Mesendoderm (in vitro differentiated cells): ENCODE data around the gene KANSL1.

ENCODE experiments used
- DNase-seq: peaks from one replicate; pipeline ENCODE4 v3.0.0; 2013
- H2AK5ac ChIP-seq: 2 replicates; pipeline ENCODE4 v1.6.1; 2013; ENCODE audit warnings: low read length, inconsistent platforms
- H2BK120ac ChIP-seq: 2 replicates; pipeline ENCODE4 v1.6.1; 2013; ENCODE audit warnings: low read depth, mild to moderate bottlenecking, low read length, moderate library complexity, mixed read lengths
- H2BK15ac ChIP-seq: replicated peaks from 2 replicates; pipeline ENCODE4 v1.6.1; 2013; ENCODE audit warnings: low read depth, mild to moderate bottlenecking, moderate library complexity
- H2BK5ac ChIP-seq: 2 replicates; pipeline ENCODE4 v1.6.1; 2013; ENCODE audit warnings: low read length, inconsistent platforms
- H3K18ac ChIP-seq: 2 replicates; pipeline ENCODE4 v1.6.1; 2013; ENCODE audit warnings: mild to moderate bottlenecking, low read length, mixed read lengths
- H3K23ac ChIP-seq: one replicate; pipeline ENCODE4 v1.6.1; 2013; ENCODE audit warnings: low read length
- H3K27ac ChIP-seq: 2 replicates; pipeline ENCODE4 v1.5.1; 2013; ENCODE audit warnings: low read depth, mild to moderate bottlenecking, inconsistent platforms, low read length, moderate library complexity
- H3K27me3 ChIP-seq: 2 replicates; pipeline ENCODE4 v1.6.1; 2013; ENCODE audit warnings: low read length, control low read depth, mild to moderate bottlenecking, inconsistent platforms; ENCODE audit not compliant: insufficient read depth, poor library complexity
- H3K36me3 ChIP-seq: 2 replicates; pipeline ENCODE4 v1.6.1; 2013; ENCODE audit warnings: low read length, inconsistent platforms; ENCODE audit not compliant: control insufficient read depth, insufficient read depth
- H3K4ac ChIP-seq: one replicate; pipeline ENCODE4 v1.6.1; 2013; ENCODE audit warnings: low read depth, mild to moderate bottlenecking, low read length, moderate library complexity
- H3K4me1 ChIP-seq: 2 replicates; pipeline ENCODE4 v1.6.1; 2013; ENCODE audit warnings: low read depth, low read length, inconsistent platforms; ENCODE audit not compliant: control insufficient read depth
- H3K4me2 ChIP-seq: 2 replicates; pipeline ENCODE4 v1.6.1; 2013; ENCODE audit warnings: low read length
- H3K4me3 ChIP-seq: 2 replicates; pipeline ENCODE4 v1.5.1; 2013; ENCODE audit warnings: mild to moderate bottlenecking, low read length
- H3K56ac ChIP-seq: one replicate; pipeline ENCODE4 v1.6.1; 2013; ENCODE audit warnings: low read length
- H3K79me1 ChIP-seq: 2 replicates; pipeline ENCODE4 v1.6.1; 2013; ENCODE audit warnings: low read length, inconsistent platforms
- H3K79me2 ChIP-seq: 2 replicates; pipeline ENCODE4 v1.6.1; 2013; ENCODE audit warnings: mild to moderate bottlenecking, low read length; ENCODE audit not compliant: control insufficient read depth, insufficient read depth
- H3K9ac ChIP-seq: 2 replicates; pipeline ENCODE4 v1.6.1; 2013; ENCODE audit warnings: low read length, inconsistent platforms
- H4K5ac ChIP-seq: one replicate; pipeline ENCODE4 v1.6.1; 2013; ENCODE audit warnings: low read length
- H4K8ac ChIP-seq: one replicate; pipeline ENCODE4 v1.6.1; 2013; ENCODE audit warnings: low read depth, mild to moderate bottlenecking, control low read depth, low read length, moderate library complexity
- WGBS: extraction: QIAGEN DNeasy Blood & Tissue Kit; methylation state at CpG from one replicate; pipeline ENCODE4 v1.1.7; 2013; ENCODE audit warnings: low lambda C conversion rate, missing lambda C conversion rate; ENCODE audit not compliant: insufficient coverage; ENCODE audit errors: extremely low coverage; 5-methylcytosine and 5-hydroxymethylcytosine counted together

KANSL1 gene

GRCh38 chr17:46031440-46031839 is 161.8 kb downstream of the KANSL1 start:
- WGBS: no CpG with 5 or more reads among the region's 16 CpGs
- H3K23ac ChIP-seq: no peak overlapping the region
- no peak overlapping the region for H2BK5ac ChIP-seq
- H3K4me1 ChIP-seq: no peaks in the 10 kb centered on the region
- no peak overlapping the region for H3K4me2 ChIP-seq
- H2BK15ac ChIP-seq: no peak overlapping the region
- no peak overlapping the region for H3K9ac ChIP-seq
- H3K4ac ChIP-seq: no peak overlapping the region
- no peak overlapping the region for H2AK5ac ChIP-seq
- H3K27ac ChIP-seq: no peak overlapping the region
- no peak overlapping the region for H2BK120ac ChIP-seq
- no peak for DNase-seq
- no peak overlapping the region for H3K56ac ChIP-seq
- peaks cover 23% of the 10 kb centered on the region for H3K36me3 ChIP-seq
- H3K79me1 ChIP-seq: peaks cover 2% of the 10 kb centered on the region
- no peaks in the 10 kb centered on the region for H3K79me2 ChIP-seq
- no peak overlapping the region for H3K18ac ChIP-seq
- H3K4me3 ChIP-seq: no peak overlapping the region
- no peak overlapping the region for H4K8ac ChIP-seq
- no peak overlapping the region for H4K5ac ChIP-seq
- no peaks in the 10 kb centered on the region for H3K27me3 ChIP-seq

- Histone ChIP-seq H3K36me3 (peaks cover 22% of the 10 kb centered on the region), H3K79me1 (peaks cover 2% of the 10 kb centered on the region), H3K23ac (no peak overlapping the region), H3K56ac (no peak overlapping the region), H3K4ac (no peak overlapping the region), H3K4me1 (no peaks in the 10 kb centered on the region), H3K27ac (no peak overlapping the region), H4K5ac (no peak overlapping the region), H2AK5ac (no peak overlapping the region), H2BK120ac (no peak overlapping the region), H3K4me2 (no peak overlapping the region), H3K79me2 (no peaks in the 10 kb centered on the region), H2BK15ac (no peak overlapping the region), H2BK5ac (no peak overlapping the region), H3K27me3 (no peaks in the 10 kb centered on the region), H3K9ac (no peak overlapping the region), H3K4me3 (no peak overlapping the region), H3K18ac (no peak overlapping the region), H4K8ac (no peak overlapping the region)
- no peak for DNase-seq
- WGBS: no CpG with 5 or more reads among the region's 3 CpGs
Observed at GRCh38 chr17:46030752-46031151, 162.5 kb downstream of the KANSL1 start.

GRCh38 chr17:46029627-46030026 is 163.6 kb downstream of the KANSL1 start:
- Histone ChIP-seq H2BK5ac (no peak overlapping the region), H4K5ac (no peak overlapping the region), H2BK15ac (no peak overlapping the region), H3K4me2 (no peak overlapping the region), H3K4ac (no peak overlapping the region), H3K27ac (no peak overlapping the region), H4K8ac (no peak overlapping the region), H3K36me3 (peaks cover 22% of the 10 kb centered on the region), H3K18ac (no peak overlapping the region), H3K4me3 (no peak overlapping the region), H3K9ac (no peak overlapping the region), H3K79me1 (peaks cover 2% of the 10 kb centered on the region), H2BK120ac (no peak overlapping the region), H3K23ac (no peak overlapping the region), H3K79me2 (no peaks in the 10 kb centered on the region), H3K27me3 (no peaks in the 10 kb centered on the region), H2AK5ac (no peak overlapping the region), H3K4me1 (no peaks in the 10 kb centered on the region), H3K56ac (no peak overlapping the region)
- WGBS: no CpG with 5 or more reads among the region's 6 CpGs
- no peak for DNase-seq

- Histone ChIP-seq H3K4ac (no peak overlapping the region), H3K79me2 (no peaks in the 10 kb centered on the region), H3K36me3 (peaks cover 20% of the 10 kb centered on the region), H3K4me1 (no peaks in the 10 kb centered on the region), H2BK120ac (no peak overlapping the region), H3K27me3 (no peaks in the 10 kb centered on the region), H3K18ac (no peak overlapping the region), H2BK15ac (no peak overlapping the region), H3K4me3 (no peak overlapping the region), H3K79me1 (peaks cover 2% of the 10 kb centered on the region), H3K56ac (no peak overlapping the region), H4K5ac (no peak overlapping the region), H3K4me2 (no peak overlapping the region), H2BK5ac (no peak overlapping the region), H3K23ac (no peak overlapping the region), H4K8ac (no peak overlapping the region), H3K27ac (no peak overlapping the region), H2AK5ac (no peak overlapping the region), H3K9ac (no peak overlapping the region)
- no CpG with 5 or more reads among the region's 4 CpGs for WGBS
- no peak for DNase-seq
Observed at GRCh38 chr17:46028981-46029565, 164.2 kb downstream of the KANSL1 start.

- Histone ChIP-seq H3K27me3 (no peaks in the 10 kb centered on the region), H3K4ac (no peak overlapping the region), H2BK5ac (no peak overlapping the region), H4K5ac (no peak overlapping the region), H3K4me2 (no peak overlapping the region), H4K8ac (no peak overlapping the region), H3K79me2 (no peaks in the 10 kb centered on the region), H3K4me1 (no peaks in the 10 kb centered on the region), H3K27ac (no peak overlapping the region), H3K79me1 (peaks cover 2% of the 10 kb centered on the region), H2AK5ac (no peak overlapping the region), H2BK120ac (no peak overlapping the region), H3K9ac (no peak overlapping the region), H3K36me3 (peaks cover 18% of the 10 kb centered on the region), H3K18ac (no peak overlapping the region), H3K4me3 (no peak overlapping the region), H3K23ac (no peak overlapping the region), H2BK15ac (no peak overlapping the region), H3K56ac (no peak overlapping the region)
- DNase-seq: no peak
- WGBS: no CpG with 5 or more reads among the region's 3 CpGs
Observed at GRCh38 chr17:46028374-46028773, 164.9 kb downstream of the KANSL1 start.

GRCh38 chr17:46027976-46028325 is 165.3 kb downstream of the KANSL1 start:
- Histone ChIP-seq H4K5ac (no peak overlapping the region), H3K4me3 (no peak overlapping the region), H2BK120ac (no peak overlapping the region), H3K4me2 (no peak overlapping the region), H3K36me3 (peaks cover 15% of the 10 kb centered on the region), H3K23ac (no peak overlapping the region), H2BK5ac (no peak overlapping the region), H2BK15ac (no peak overlapping the region), H3K4ac (no peak overlapping the region), H3K27me3 (no peaks in the 10 kb centered on the region), H3K4me1 (no peaks in the 10 kb centered on the region), H3K79me1 (peaks cover 2% of the 10 kb centered on the region), H2AK5ac (no peak overlapping the region), H3K79me2 (no peaks in the 10 kb centered on the region), H4K8ac (no peak overlapping the region), H3K27ac (no peak overlapping the region), H3K9ac (no peak overlapping the region), H3K18ac (no peak overlapping the region), H3K56ac (no peak overlapping the region)
- no peak for DNase-seq
- no CpG with 5 or more reads among the region's 4 CpGs for WGBS
